DOHH2 (cell line): ENCODE results near the gene PAN3.

ENCODE experiments used
- H3F3A ChIP-seq: fragments of 200-600 bp; sonication (generic), shearing (Covaris generic); 2 replicates; pipeline ENCODE4 v1.6.0; 2016; ENCODE audit warnings: antibody characterized with exemption, mild to moderate bottlenecking; ENCODE audit not compliant: control insufficient read depth, insufficient read depth
- H3K27ac ChIP-seq: fragments of 200-600 bp; sonication (generic); 2 replicates; pipeline ENCODE4 v1.5.1; 2014; ENCODE audit warnings: low read depth, mild to moderate bottlenecking, low read length, moderate library complexity
- H3K27me3 ChIP-seq: fragments of 200-600 bp; sonication (generic); 2 replicates; pipeline ENCODE4 v1.6.1; 2014; ENCODE audit warnings: mild to moderate bottlenecking, low read length, mixed read lengths; ENCODE audit not compliant: control insufficient read depth
- H3K36me3 ChIP-seq: fragments of 200-600 bp; sonication (generic); 2 replicates; pipeline ENCODE4 v1.6.1; 2014; ENCODE audit warnings: mild to moderate bottlenecking, low read length, moderate library complexity, mixed read lengths; ENCODE audit not compliant: control insufficient read depth
- H3K4me1 ChIP-seq: fragments of 200-600 bp; sonication (generic); 2 replicates; pipeline ENCODE4 v1.6.1; 2014; ENCODE audit warnings: mild to moderate bottlenecking, low read length, mixed read lengths; ENCODE audit not compliant: control insufficient read depth
- H3K4me2 ChIP-seq: fragments of 200-600 bp; sonication (generic); 2 replicates; pipeline ENCODE4 v1.6.0; 2014; ENCODE audit warnings: mild to moderate bottlenecking, low read length, moderate library complexity
- H3K4me3 ChIP-seq: fragments of 200-600 bp; sonication (generic); 2 replicates; pipeline ENCODE4 v1.5.1; 2014; ENCODE audit warnings: mild to moderate bottlenecking, low read length, mixed read lengths
- H3K79me2 ChIP-seq: fragments of 200-600 bp; sonication (generic); 2 replicates; pipeline ENCODE4 v1.6.1; 2014; ENCODE audit warnings: mild to moderate bottlenecking, low read length, mixed read lengths; ENCODE audit not compliant: control insufficient read depth
- H3K9me2 ChIP-seq: fragments of 200-600 bp; sonication (generic); replicated peaks from 2 replicates; pipeline ENCODE4 v1.6.1; 2014; ENCODE audit warnings: mild to moderate bottlenecking, low read length, mixed read lengths; ENCODE audit not compliant: control insufficient read depth
- H3K9me3 ChIP-seq: fragments of 200-600 bp; sonication (generic); 2 replicates; pipeline ENCODE4 v1.6.1; 2014; ENCODE audit warnings: antibody characterized with exemption, low read length, mixed read lengths; ENCODE audit not compliant: control insufficient read depth, insufficient read depth
- H4K20me1 ChIP-seq: fragments of 200-600 bp; sonication (generic); 2 replicates; pipeline ENCODE4 v1.6.0; 2014; ENCODE audit warnings: low read depth, mild to moderate bottlenecking, antibody characterized with exemption, low read length, moderate library complexity; ENCODE audit not compliant: control insufficient read depth, insufficient read depth
- CTCF ChIP-seq: fragments of 200-600 bp; sonication (generic); IDR thresholded peaks from one replicate; pipeline ENCODE4 v1.5.1; 2014; ENCODE audit warnings: antibody characterized with exemption, mild to moderate bottlenecking, low read depth, low read length; ENCODE audit not compliant: poor library complexity, severe bottlenecking
- EZH2phosphoT487 ChIP-seq: fragments of 200-600 bp; sonication (generic); IDR thresholded peaks from 2 replicates; pipeline ENCODE4 v1.6.1; 2017; ENCODE audit warnings: borderline replicate concordance, mild to moderate bottlenecking, antibody characterized with exemption, low read length, moderate library complexity, mixed read lengths

PAN3 gene

GRCh38 chr13:28325022-28325421 lies 186.7 kb downstream of the PAN3 start:
- no peaks in the 10 kb centered on the region for H3K9me2 ChIP-seq
- no peaks in the 10 kb centered on the region for H3F3A ChIP-seq
- no peaks in the 10 kb centered on the region for H3K9me3 ChIP-seq
- H3K4me1 ChIP-seq: peaks cover 10% of the 10 kb centered on the region
- no peak overlapping the region for H3K4me2 ChIP-seq
- H3K79me2 ChIP-seq: no peaks in the 10 kb centered on the region
- H3K27me3 ChIP-seq: no peaks in the 10 kb centered on the region
- H3K4me3 ChIP-seq: no peak overlapping the region
- no peaks in the 10 kb centered on the region for H4K20me1 ChIP-seq
- H3K36me3 ChIP-seq: no peaks in the 10 kb centered on the region
- TF ChIP-seq CTCF: no peak
- H3K27ac ChIP-seq: no peak overlapping the region

- H3K27ac ChIP-seq: no peak overlapping the region
- H3K79me2 ChIP-seq: no peaks in the 10 kb centered on the region
- no peak overlapping the region for H3K4me3 ChIP-seq
- H3F3A ChIP-seq: no peaks in the 10 kb centered on the region
- no peaks in the 10 kb centered on the region for H3K9me3 ChIP-seq
- H3K4me2 ChIP-seq: no peak overlapping the region
- no peaks in the 10 kb centered on the region for H3K9me2 ChIP-seq
- H3K4me1 ChIP-seq: peaks cover 10% of the 10 kb centered on the region
- no peaks in the 10 kb centered on the region for H3K27me3 ChIP-seq
- TF ChIP-seq CTCF: no peak
- TF ChIP-seq EZH2phosphoT487: no peak
- H3K36me3 ChIP-seq: no peaks in the 10 kb centered on the region
- no peaks in the 10 kb centered on the region for H4K20me1 ChIP-seq
Measured at GRCh38 chr13:28326056-28326455, 187.7 kb downstream of the PAN3 start.

GRCh38 chr13:28327373-28328270 lies 189.3 kb downstream of the PAN3 start:
- Histone ChIP-seq H4K20me1 (no peaks in the 10 kb centered on the region), H3K4me3 (no peak overlapping the region), H3F3A (no peaks in the 10 kb centered on the region), H3K4me1 (peaks cover 10% of the 10 kb centered on the region), H3K4me2 (no peak overlapping the region), H3K27ac (no peak overlapping the region), H3K27me3 (no peaks in the 10 kb centered on the region), H3K9me2 (no peaks in the 10 kb centered on the region), H3K79me2 (no peaks in the 10 kb centered on the region), H3K9me3 (no peaks in the 10 kb centered on the region), H3K36me3 (no peaks in the 10 kb centered on the region)
- TF ChIP-seq CTCF (no peak), EZH2phosphoT487 (no peak)
